H1 (cell line): Measurements from ENCODE around the gene IFITM10. TPM values are rescaled to one million over a fixed set of nuclear protein-coding genes. Genes with fewer than 3 reads are reported as not detected.

ENCODE experiments used
- CTCF ChIA-PET: fragments of 300-600 bp; sonication (Branson Sonifier 250); formaldehyde crosslinking; loops from one replicate; lab custom pipeline; 2021; ENCODE audit not compliant: partially characterized antibody; lab: Charles Lee
- POLR2A ChIA-PET: fragments of 300-600 bp; sonication (Branson Sonifier 250); formaldehyde crosslinking; loops from one replicate; lab custom pipeline; 2021; ENCODE audit warnings: inconsistent platforms; ENCODE audit not compliant: partially characterized antibody; lab: Charles Lee
- DNase-seq, 2 experiments: peaks; one replicate each; pipeline versions ENCODE4 v3.0.0 to v3.0.0-alpha.2; 2010 to 2022; ENCODE audit warnings: low spot score in 2 of 2, low read depth in 1 of 2, mixed read lengths in 1 of 2
- FAIRE-seq: peaks from 2 replicates; lab custom pipeline; 2011; peaks lifted over from hg19 to GRCh38; lab: Jason Lieb, UNC
- H2AFZ ChIP-seq: 2 replicates; pipeline ENCODE4 v1.8.1; 2012; ENCODE audit warnings: low read length, inconsistent platforms
- H2AK5ac ChIP-seq: 2 replicates; pipeline ENCODE4 v1.6.1; 2013; ENCODE audit warnings: low read depth, low read length
- H2BK120ac ChIP-seq: replicated peaks from 2 replicates; pipeline ENCODE3; 2013; ENCODE audit warnings: low read depth, low read length, inconsistent platforms
- H2BK12ac ChIP-seq: 2 replicates; pipeline ENCODE4 v1.6.1; 2013; ENCODE audit warnings: low read depth, low read length
- H2BK15ac ChIP-seq: 2 replicates; pipeline ENCODE4 v1.6.1; 2013; ENCODE audit warnings: low read length
- H2BK20ac ChIP-seq: 2 replicates; pipeline ENCODE4 v1.6.1; 2013; ENCODE audit warnings: low read length
- H2BK5ac ChIP-seq: 2 replicates; pipeline ENCODE4 v1.6.1; 2013; ENCODE audit warnings: low read depth, low read length
- H3K14ac ChIP-seq: 2 replicates; pipeline ENCODE4 v1.6.1; 2013; ENCODE audit warnings: inconsistent platforms; ENCODE audit not compliant: insufficient read length
- H3K18ac ChIP-seq: 2 replicates; pipeline ENCODE4 v1.6.1; 2013; ENCODE audit warnings: low read length; ENCODE audit errors: extremely low read depth
- H3K23ac ChIP-seq: 2 replicates; pipeline ENCODE4 v1.6.1; 2013; ENCODE audit warnings: inconsistent platforms; ENCODE audit not compliant: insufficient read length
- H3K23me2 ChIP-seq: 2 replicates; pipeline ENCODE4 v1.6.1; 2013; ENCODE audit warnings: low read depth, low read length
- H3K27ac ChIP-seq: 2 replicates; pipeline ENCODE4 v1.6.1; 2011; ENCODE audit warnings: low read depth, low read length, inconsistent platforms
- H3K27me3 ChIP-seq, 4 experiments: replicated peaks in 1 of 4; 1 replicate in 1 of 4; 2 replicates in 3 of 4; pipeline versions ENCODE4 v1.6.1 to v1.8.1; 2011 to 2013; ENCODE audit warnings: low read length in 3 of 4, mild to moderate bottlenecking in 3 of 4, inconsistent platforms in 2 of 4, mixed read lengths in 2 of 4, moderate library complexity in 1 of 4; ENCODE audit not compliant: control insufficient read depth in 3 of 4, insufficient read depth in 3 of 4; ENCODE audit errors: extremely low read depth in 1 of 4
- H3K36me3 ChIP-seq, 4 experiments: 2 replicates each; pipeline versions ENCODE4 v1.6.1 to v1.8.1; 2011 to 2013; ENCODE audit warnings: mild to moderate bottlenecking in 4 of 4, low read length in 3 of 4, moderate library complexity in 2 of 4, control low read depth in 1 of 4, inconsistent platforms in 1 of 4; ENCODE audit not compliant: insufficient read depth in 4 of 4, control insufficient read depth in 2 of 4
- H3K4ac ChIP-seq: replicated peaks from 2 replicates; pipeline ENCODE3; 2013; ENCODE audit warnings: low read length, low read depth, mixed read lengths, inconsistent platforms; ENCODE audit not compliant: insufficient read length
- H3K4me1 ChIP-seq, 4 experiments: replicated peaks in 1 of 4; 1 replicate in 1 of 4; 2 replicates in 3 of 4; pipeline versions ENCODE4 v1.6.1 to v1.8.1; 2011 to 2013; ENCODE audit warnings: low read length in 3 of 4, inconsistent platforms in 2 of 4, mixed read lengths in 1 of 4; ENCODE audit not compliant: insufficient read depth in 4 of 4, control insufficient read depth in 3 of 4
- H3K4me2 ChIP-seq, 2 experiments: 2 replicates each; pipeline versions ENCODE4 v1.6.1 to v1.8.1; 2011 to 2013; ENCODE audit warnings: low read depth in 2 of 2, low read length in 2 of 2, control low read depth in 1 of 2, inconsistent platforms in 1 of 2, mild to moderate bottlenecking in 1 of 2; ENCODE audit not compliant: insufficient read depth in 1 of 2
- H3K4me3 ChIP-seq, 4 experiments: fragments of 200-600, 300-600 bp in 1 of 4; sonication (generic), shearing (Covaris generic), sonication (Bioruptor Twin) in 1 of 4; 2 replicates each; pipeline versions ENCODE4 v1.5.1 to v1.8.1; 2011 to 2016; ENCODE audit warnings: low read length in 4 of 4, low read depth in 3 of 4, control low read depth in 2 of 4, inconsistent platforms in 2 of 4, mild to moderate bottlenecking in 2 of 4, mixed read lengths in 1 of 4, moderate library complexity in 1 of 4; ENCODE audit not compliant: insufficient read depth in 2 of 4; ENCODE audit errors: extremely low read depth in 1 of 4
- H3K56ac ChIP-seq: replicated peaks from 2 replicates; pipeline ENCODE3; 2013; ENCODE audit warnings: low read depth, mild to moderate bottlenecking, mixed read lengths, low read length, inconsistent platforms; ENCODE audit not compliant: insufficient read length
- H3K79me1 ChIP-seq: 2 replicates; pipeline ENCODE4 v1.6.1; 2013; ENCODE audit warnings: low read depth, low read length, control low read depth
- H3K79me2 ChIP-seq, 2 experiments: 2 replicates each; pipeline versions ENCODE4 v1.6.1 to v1.8.1; 2012 to 2013; ENCODE audit warnings: low read length in 2 of 2, mild to moderate bottlenecking in 2 of 2, inconsistent platforms in 1 of 2; ENCODE audit not compliant: insufficient read depth in 2 of 2, control insufficient read depth in 1 of 2
- H3K9ac ChIP-seq, 4 experiments: replicated peaks in 1 of 4; 1 replicate in 1 of 4; 2 replicates in 3 of 4; pipeline versions ENCODE4 v1.6.1 to v1.8.1; 2011 to 2013; ENCODE audit warnings: low read depth in 3 of 4, low read length in 3 of 4, control low read depth in 2 of 4, mild to moderate bottlenecking in 2 of 4, moderate library complexity in 2 of 4, inconsistent platforms in 1 of 4; ENCODE audit errors: extremely low read depth in 1 of 4
- H3K9me3 ChIP-seq, 2 experiments: 2 replicates each; pipeline versions ENCODE4 v1.6.1 to v1.8.1; 2012 to 2013; ENCODE audit warnings: mild to moderate bottlenecking in 2 of 2, moderate library complexity in 2 of 2, control low read depth in 1 of 2, inconsistent platforms in 1 of 2, low read depth in 1 of 2, low read length in 1 of 2, mixed read lengths in 1 of 2; ENCODE audit not compliant: insufficient read depth in 2 of 2
- H4K20me1 ChIP-seq, 2 experiments: replicated peaks in 1 of 2; 2 replicates each; pipeline versions ENCODE3 to v1.8.1; 2011 to 2013; ENCODE audit warnings: inconsistent platforms in 2 of 2, low read length in 2 of 2, mild to moderate bottlenecking in 1 of 2; ENCODE audit not compliant: insufficient read depth in 2 of 2, control insufficient read depth in 1 of 2
- H4K5ac ChIP-seq: 2 replicates; pipeline ENCODE4 v1.6.1; 2013; ENCODE audit warnings: low read length, low read depth, mixed read lengths, inconsistent platforms; ENCODE audit not compliant: insufficient read length
- H4K8ac ChIP-seq: 2 replicates; pipeline ENCODE4 v1.8.0; 2013; ENCODE audit warnings: mild to moderate bottlenecking, moderate library complexity, low read length, inconsistent platforms; ENCODE audit not compliant: insufficient read depth; ENCODE audit errors: extremely low read depth
- H4K91ac ChIP-seq: replicated peaks from 2 replicates; pipeline ENCODE3; 2013; ENCODE audit warnings: low read length, mixed read lengths, inconsistent platforms; ENCODE audit not compliant: insufficient read length
- CEBPB ChIP-seq: IDR thresholded peaks from 2 replicates; pipeline ENCODE4 v1.6.1; 2012; ENCODE audit warnings: low read depth, low read length
- RAD21 ChIP-seq, 2 experiments: IDR thresholded peaks in 1 of 2; conservative IDR thresholded peaks in 1 of 2; 2 replicates each; pipeline ENCODE4 v1.6.1; 2011; ENCODE audit warnings: low read depth in 2 of 2, low read length in 2 of 2, improper control_type of control experiment in 1 of 2, inconsistent platforms in 1 of 2, mild to moderate bottlenecking in 1 of 2, moderate library complexity in 1 of 2
- RFX5 ChIP-seq: IDR thresholded peaks from 2 replicates; pipeline ENCODE4 v1.6.1; 2011; ENCODE audit warnings: low read depth, low read length, improper control_type of control experiment, borderline replicate concordance
- SP1 ChIP-seq: IDR thresholded peaks from 2 replicates; pipeline ENCODE4 v1.6.1; 2011; ENCODE audit warnings: low read depth, low read length
- SP4 ChIP-seq: IDR thresholded peaks from 2 replicates; pipeline ENCODE4 v1.6.1; 2012; ENCODE audit warnings: low read length, inconsistent platforms
- SRF ChIP-seq: IDR thresholded peaks from 2 replicates; pipeline ENCODE4 v1.6.1; 2011; ENCODE audit warnings: mild to moderate bottlenecking, low read depth, low read length, moderate library complexity
- ZNF274 ChIP-seq: IDR thresholded peaks from 2 replicates; pipeline ENCODE4 v1.7.0; 2012; ENCODE audit warnings: low read length, borderline replicate concordance; ENCODE audit errors: extremely low read depth
- WGBS, 2 experiments: shearing (Covaris generic) in 1 of 2; methylation state at CpG; one replicate each; pipeline versions ENCODE4 v1.1.6 to v1.1.7; 2013 to 2015; ENCODE audit warnings: low lambda C conversion rate in 2 of 2, mixed read lengths in 2 of 2, inconsistent platforms in 1 of 2, low coverage in 1 of 2, missing lambda C conversion rate in 1 of 2; ENCODE audit not compliant: insufficient replicate concordance in 2 of 2, insufficient coverage in 1 of 2, insufficient read length in 1 of 2; ENCODE audit errors: extremely low coverage in 1 of 2, missing lambda C conversion rate in 1 of 2; 5-methylcytosine and 5-hydroxymethylcytosine counted together
- polyA plus RNA-seq, 7 experiments: library from polyadenylated mRNA; depleted of rRNA in 3 of 7; stranded (reverse) in 5 of 7; unstranded in 2 of 7; fragments of >200 nt in 5 of 7; fragments of 200-250 nt in 2 of 7; gene quantifications; 1 replicate in 5 of 7; 2 replicates in 1 of 7; 4 replicates in 1 of 7; pipeline versions ENCODE4 v1.2.1 to v1.2.3, GENCODE V29; 2011 to 2013; ENCODE audit warnings: missing spikeins in 2 of 7, mixed read lengths in 2 of 7
- total RNA-seq: library from RNA; stranded (reverse); fragmentation: NEBNext Ultra II Directional; extraction: Animal tissue kit (Norgen Biotek cat#: 25700); gene quantifications from 2 replicates; pipeline ENCODE4 v1.2.1, GENCODE V29; 2021

The IFITM10 gene
- total and polyA plus RNA-seq, 2 of the 8 experiments (the other 6 are each of a cell fraction or from before 2014, with no cell fraction given), result 0.08 to 0.22 TPM

DNA sequence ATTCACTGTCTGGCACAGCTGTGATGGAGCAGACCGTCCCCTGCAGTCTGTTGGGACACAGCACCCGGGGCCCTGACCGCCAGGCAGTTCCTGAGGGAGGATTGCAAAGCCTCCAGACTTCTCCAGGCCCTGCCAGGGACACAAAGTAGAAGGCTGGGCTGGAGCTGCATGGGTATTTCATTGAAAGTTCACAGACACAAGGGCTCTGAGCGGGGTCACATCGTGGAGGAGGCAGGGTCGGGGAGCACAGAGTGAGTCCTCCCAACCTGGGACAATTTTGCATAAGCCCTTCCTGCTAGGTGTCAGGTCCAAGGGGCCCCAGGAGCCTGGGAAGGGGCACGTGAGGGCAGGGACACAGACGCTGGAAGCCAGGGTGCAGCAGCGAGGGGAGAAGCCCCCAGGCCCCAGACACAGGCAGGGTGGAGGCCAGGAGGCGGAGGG is 15.7 kb downstream of the IFITM10 start:
- no peak overlapping the region for H3K18ac ChIP-seq
- no peak overlapping the region for H3K4me3 ChIP-seq
- no peak overlapping the region for H2AFZ ChIP-seq
- H3K4me2 ChIP-seq, result no peak overlapping the region
- no peak overlapping the region for H4K8ac ChIP-seq
- no peak overlapping the region for H3K56ac ChIP-seq
- no peak overlapping the region for H3K4ac ChIP-seq
- ChIA-PET CTCF (interaction anchor here (2.4 to 2.6 kb wide), 2 partner anchors 10 to 41 kb away, joined by 8 to 13 read pairs; no protein-coding TSS in a partner anchor), POLR2A (no interaction called here)
- H3K27ac ChIP-seq, result no peak overlapping the region
- no peaks in the 10 kb centered on the region for H3K79me1 ChIP-seq
- peaks cover 0 to 4% of the 10 kb centered on the region in 2 experiments; a peak in 2 of 4 replicates for H3K9me3 ChIP-seq
- no peak overlapping the region for H4K5ac ChIP-seq
- no peak overlapping the region for H2BK15ac ChIP-seq
- FAIRE-seq (no peak), DNase-seq (no peak)
- H4K91ac ChIP-seq, result no peak overlapping the region
- H3K4me1 ChIP-seq, result no peaks in the 10 kb centered on the region; a peak in 1 of 7 replicates
- peaks cover 0 to 5% (median 1%) of the 10 kb centered on the region in 4 experiments; a peak in 4 of 7 replicates for H3K27me3 ChIP-seq
- H2BK12ac ChIP-seq, result no peak overlapping the region
- no peak overlapping the region for H2AK5ac ChIP-seq
- no peak overlapping the region for H3K9ac ChIP-seq
- no peak overlapping the region for H2BK5ac ChIP-seq
- H3K23me2 ChIP-seq, result peaks cover 16% of the 10 kb centered on the region
- 80% methylated on average over 10 of the region's 10 CpGs; no CpG with 5 or more reads in 1 of the 2 experiments for WGBS, 2 experiments
- no peak for TF ChIP-seq SP1
- TF ChIP-seq RAD21 (IDR thresholded peaks at IDR 0.05 in 1 of 2, conservative IDR thresholded peaks at IDR 0.05 in 1 of 2; ENCODE audit: low read depth in 2 of 2, low read length in 2 of 2), result no peak
- TF ChIP-seq RFX5, result no peak
- TF ChIP-seq CEBPB, result no peak
- TF ChIP-seq SRF, result no peak
- TF ChIP-seq SP4, result no peak
- no peak for TF ChIP-seq ZNF274
- H4K20me1 ChIP-seq, result peaks cover 2 to 10% of the 10 kb centered on the region in 2 experiments
- peaks cover 0 to 4% (median 0%) of the 10 kb centered on the region in 4 experiments; a peak in 1 of 8 replicates for H3K36me3 ChIP-seq
- no peak overlapping the region for H2BK120ac ChIP-seq
- no peak overlapping the region for H2BK20ac ChIP-seq
- H3K14ac ChIP-seq, result no peak overlapping the region
- no peak overlapping the region for H3K23ac ChIP-seq
- H3K79me2 ChIP-seq, result peaks cover 0 to 7% of the 10 kb centered on the region in 2 experiments; a peak in 1 of 4 replicates
